Suprapubic skin (tissue), 3 donors: ENCODE measurements around the gene DCX.

Source experiments
- EP300 ChIP-seq: sonication (generic); formaldehyde crosslinking; IDR thresholded peaks from one replicate; pipeline ENCODE4 v1.6.1; 2017; ENCODE audit warnings: antibody characterized with exemption
- POLR2A ChIP-seq, 2 donors: fragments of 450-650 bp; IDR thresholded peaks; one replicate each; pipeline ENCODE4 v1.6.1; 2017; ENCODE audit warnings: antibody characterized with exemption in 2 of 2, mild to moderate bottlenecking in 2 of 2, moderate library complexity in 2 of 2
- TF ChIP-seq, protein P1 (sequence below), 2 donors: fragments of 200-600 bp in 1 of 2; fragments of 450-650 bp in 1 of 2; sonication (generic) in 1 of 2; IDR thresholded peaks; one replicate each; pipeline ENCODE4 v1.5.1; 2016 to 2019; ENCODE audit warnings: antibody characterized with exemption in 2 of 2, mild to moderate bottlenecking in 1 of 2, moderate library complexity in 1 of 2

DNA sequence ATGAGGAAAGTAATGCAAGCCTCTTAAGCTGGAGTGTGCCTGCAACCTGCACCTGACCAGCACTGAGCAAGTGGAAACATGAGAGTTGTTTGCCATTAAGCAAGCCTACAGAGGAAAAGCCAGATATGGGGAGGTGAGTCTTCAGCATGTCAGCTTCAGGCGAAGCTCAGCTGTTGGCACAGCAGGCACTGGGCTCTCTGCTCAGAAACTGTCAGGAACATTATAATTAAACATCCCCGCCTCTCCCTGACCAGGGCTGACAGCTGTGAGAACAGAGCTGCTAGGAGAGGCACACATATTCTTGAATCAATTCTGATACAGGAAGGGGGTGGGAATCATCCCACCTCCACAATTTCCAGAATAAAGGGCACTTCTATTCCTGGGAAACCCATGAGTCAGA lies 19.0 kb upstream of the DCX start:
- TF ChIP-seq, protein P1, sequence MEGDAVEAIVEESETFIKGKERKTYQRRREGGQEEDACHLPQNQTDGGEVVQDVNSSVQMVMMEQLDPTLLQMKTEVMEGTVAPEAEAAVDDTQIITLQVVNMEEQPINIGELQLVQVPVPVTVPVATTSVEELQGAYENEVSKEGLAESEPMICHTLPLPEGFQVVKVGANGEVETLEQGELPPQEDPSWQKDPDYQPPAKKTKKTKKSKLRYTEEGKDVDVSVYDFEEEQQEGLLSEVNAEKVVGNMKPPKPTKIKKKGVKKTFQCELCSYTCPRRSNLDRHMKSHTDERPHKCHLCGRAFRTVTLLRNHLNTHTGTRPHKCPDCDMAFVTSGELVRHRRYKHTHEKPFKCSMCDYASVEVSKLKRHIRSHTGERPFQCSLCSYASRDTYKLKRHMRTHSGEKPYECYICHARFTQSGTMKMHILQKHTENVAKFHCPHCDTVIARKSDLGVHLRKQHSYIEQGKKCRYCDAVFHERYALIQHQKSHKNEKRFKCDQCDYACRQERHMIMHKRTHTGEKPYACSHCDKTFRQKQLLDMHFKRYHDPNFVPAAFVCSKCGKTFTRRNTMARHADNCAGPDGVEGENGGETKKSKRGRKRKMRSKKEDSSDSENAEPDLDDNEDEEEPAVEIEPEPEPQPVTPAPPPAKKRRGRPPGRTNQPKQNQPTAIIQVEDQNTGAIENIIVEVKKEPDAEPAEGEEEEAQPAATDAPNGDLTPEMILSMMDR (IDR thresholded peaks at IDR 0.05): no peak
- no peak for TF ChIP-seq EP300
- TF ChIP-seq POLR2A (IDR thresholded peaks at IDR 0.05): no peak
